ENCODE data around the gene MAP3K14. TPM values are rescaled to one million over a fixed set of nuclear protein-coding genes. Genes with fewer than 3 reads are reported as not detected.

Gene MAP3K14
- total RNA-seq, 1 experiment from 2014 or later = 58.3 TPM

- Histone ChIP-seq H3K4me2 (no peak overlapping the region), H3K79me2 (ENCODE audit: low read depth) (no peaks in the 10 kb centered on the region), H3K4me3 (no peak overlapping the region), H3K9me2 (ENCODE audit: insufficient read depth) (no peaks in the 10 kb centered on the region), H3F3A (ENCODE audit: insufficient read depth, low read depth) (peaks cover 14% of the 10 kb centered on the region), H3K27ac (no peak overlapping the region), H4K20me1 (ENCODE audit: insufficient read depth) (no peaks in the 10 kb centered on the region), H2AFZ (no peak overlapping the region), H3K36me3 (ENCODE audit: low read depth) (no peaks in the 10 kb centered on the region), H3K4me1 (replicated peaks; ENCODE audit: insufficient read depth) (peaks cover 19% of the 10 kb centered on the region), H3K9me3 (ENCODE audit: insufficient read depth, low read depth) (no peaks in the 10 kb centered on the region), H3K27me3 (ENCODE audit: insufficient read depth, low read depth) (no peaks in the 10 kb centered on the region)
- no peak for TF ChIP-seq EZH2 (IDR thresholded peaks at IDR 0.05; ENCODE audit: low read depth)
- no peak for TF ChIP-seq CTCF (conservative IDR thresholded peaks at IDR 0.05)
- ChIA-PET POLR2A (ENCODE audit: unreplicated experiment) (no interaction called here), CTCF (interaction anchor here (0.6 kb wide), 1 partner anchor 119 kb away, joined by 3 read pairs; no protein-coding TSS in a partner anchor)
- no TSS peak for BruUV-seq (replicated peaks)
- DNase-seq = no peak
- intact Hi-C loops (cut with micrococcal nuclease; ENCODE audit: unreplicated experiment) = no loop called here
Measured at GRCh38 chr17:45334231-45334630, 17.4 kb upstream of the MAP3K14 start.

GRCh38 chr17:45333702-45334092 is 16.9 kb upstream of the MAP3K14 start:
- H4K20me1 ChIP-seq (ENCODE audit: insufficient read depth) = no peaks in the 10 kb centered on the region
- CTCF ChIA-PET = no interaction called here
- no peak overlapping the region for H2AFZ ChIP-seq
- H3K79me2 ChIP-seq (ENCODE audit: low read depth) = no peaks in the 10 kb centered on the region
- H3K9me3 ChIP-seq (ENCODE audit: insufficient read depth, low read depth) = no peaks in the 10 kb centered on the region
- TF ChIP-seq CTCF (conservative IDR thresholded peaks at IDR 0.05) = no peak
- TF ChIP-seq EZH2 (IDR thresholded peaks at IDR 0.05; ENCODE audit: low read depth) = no peak
- intact Hi-C loops (cut with micrococcal nuclease; ENCODE audit: unreplicated experiment) = no loop called here
- DNase-seq = no peak
- no peak overlapping the region for H3K27ac ChIP-seq
- H3F3A ChIP-seq (ENCODE audit: insufficient read depth, low read depth) = peaks cover 15% of the 10 kb centered on the region
- no peaks in the 10 kb centered on the region for H3K36me3 ChIP-seq (ENCODE audit: low read depth)
- POLR2A ChIA-PET (ENCODE audit: unreplicated experiment) = no interaction called here
- H3K4me3 ChIP-seq = no peak overlapping the region
- no peak overlapping the region for H3K4me2 ChIP-seq
- no TSS peak for BruUV-seq (replicated peaks)
- no peaks in the 10 kb centered on the region for H3K27me3 ChIP-seq (ENCODE audit: insufficient read depth, low read depth)
- peaks cover 24% of the 10 kb centered on the region for H3K4me1 ChIP-seq (replicated peaks; ENCODE audit: insufficient read depth)
- H3K9me2 ChIP-seq (ENCODE audit: insufficient read depth) = no peaks in the 10 kb centered on the region

DNA sequence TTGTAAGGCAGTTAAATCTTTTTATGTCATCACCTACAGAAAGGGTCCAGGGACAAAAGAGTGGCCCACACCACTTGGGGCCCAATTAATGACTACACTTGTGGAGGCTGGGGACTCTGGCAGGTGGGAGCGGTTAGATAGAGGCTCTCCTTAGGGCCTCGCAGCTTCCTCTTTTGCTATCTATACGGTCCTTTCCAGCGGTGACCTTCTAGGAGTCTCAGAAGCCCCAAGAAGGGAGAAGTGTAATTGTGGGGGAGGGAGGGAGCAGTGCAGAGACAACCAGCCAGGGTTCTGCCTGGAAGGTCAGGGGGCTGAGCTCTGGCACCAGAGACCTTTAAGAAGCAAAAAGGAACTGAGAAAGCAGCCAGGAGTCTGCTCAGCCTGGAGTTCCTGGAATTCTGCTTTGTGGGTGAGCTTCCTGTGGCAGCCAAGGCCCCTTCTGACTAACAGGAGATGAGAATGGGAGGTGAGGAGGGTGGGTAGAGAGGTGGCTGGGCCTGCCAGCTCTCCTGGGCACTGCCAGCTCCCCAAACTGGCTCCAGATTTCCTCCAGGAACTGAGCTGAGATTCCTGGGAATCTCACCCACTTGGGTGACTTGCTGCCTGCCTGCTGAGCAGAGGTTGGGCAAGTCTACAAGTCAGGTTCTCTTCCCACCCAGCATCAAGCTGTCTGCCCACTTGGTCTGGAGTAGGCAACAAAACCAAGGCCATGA is 16.3 kb upstream of the MAP3K14 start:
- TF ChIP-seq EZH2 (IDR thresholded peaks at IDR 0.05; ENCODE audit: low read depth) = no peak
- no peak for TF ChIP-seq CTCF (conservative IDR thresholded peaks at IDR 0.05)

More for the DNA sequence above, 16.3 kb upstream of the MAP3K14 start:
- no peaks in the 10 kb centered on the region for H3K79me2 ChIP-seq (ENCODE audit: low read depth)
- no peaks in the 10 kb centered on the region for H4K20me1 ChIP-seq (ENCODE audit: insufficient read depth)
- no peak overlapping the region for H3K27ac ChIP-seq
- no peaks in the 10 kb centered on the region for H3K36me3 ChIP-seq (ENCODE audit: low read depth)
- no TSS peak for BruUV-seq (replicated peaks)
- CTCF ChIA-PET = no interaction called here
- H3F3A ChIP-seq (ENCODE audit: insufficient read depth, low read depth) = peaks cover 15% of the 10 kb centered on the region
- H3K4me3 ChIP-seq = no peak overlapping the region
- no peaks in the 10 kb centered on the region for H3K27me3 ChIP-seq (ENCODE audit: insufficient read depth, low read depth)
- no peak for DNase-seq
- POLR2A ChIA-PET (ENCODE audit: unreplicated experiment) = no interaction called here
- no peak overlapping the region for H2AFZ ChIP-seq
- H3K4me2 ChIP-seq = no peak overlapping the region
- intact Hi-C loops (cut with micrococcal nuclease; ENCODE audit: unreplicated experiment) = no loop called here
- no peaks in the 10 kb centered on the region for H3K9me3 ChIP-seq (ENCODE audit: insufficient read depth, low read depth)
- H3K4me1 ChIP-seq (replicated peaks; ENCODE audit: insufficient read depth) = peaks cover 26% of the 10 kb centered on the region
- no peaks in the 10 kb centered on the region for H3K9me2 ChIP-seq (ENCODE audit: insufficient read depth)
